Fibroblast of skin of back (primary cell): ENCODE results near the gene TRPM2.
"Not testable (repeated sequence)": the region's sequence is repeated elsewhere in the genome, so short reads cannot be mapped to it uniquely, and the experiment has no call there.

Experiments used
- DNase-seq: peaks from one replicate; pipeline ENCODE4 v3.0.0-alpha.2; 2013

Gene TRPM2

GRCh38 chr21:44375281-44375651, 21.8 kb downstream of the TRPM2 start:
- no peak for DNase-seq

- no peak for DNase-seq
Measured at GRCh38 chr21:44375761-44376241, 22.4 kb downstream of the TRPM2 start.

- no peak for DNase-seq
Measured at GRCh38 chr21:44376606-44377005, 23.2 kb downstream of the TRPM2 start.

- no peak for DNase-seq
Measured at GRCh38 chr21:44377201-44377921, 23.9 kb downstream of the TRPM2 start.

GRCh38 chr21:44377922-44378645, 24.7 kb downstream of the TRPM2 start:
- DNase-seq, result no peak

- DNase-seq, result no peak
Measured at GRCh38 chr21:44378646-44379514, 25.5 kb downstream of the TRPM2 start.

GRCh38 chr21:44379515-44379848, 26.1 kb downstream of the TRPM2 start:
- DNase-seq, result no peak

GRCh38 chr21:44379991-44380865, 26.8 kb downstream of the TRPM2 start:
- DNase-seq, result no peak

- no peak for DNase-seq
Measured at GRCh38 chr21:44380876-44381275, 27.5 kb downstream of the TRPM2 start.

GRCh38 chr21:44381874-44382273, 28.5 kb downstream of the TRPM2 start:
- DNase-seq, result no peak

- no peak for DNase-seq
Measured at GRCh38 chr21:44382536-44382935, 29.1 kb downstream of the TRPM2 start.

GRCh38 chr21:44383216-44383615, 29.8 kb downstream of the TRPM2 start:
- DNase-seq, result no peak

- no peak for DNase-seq
Measured at GRCh38 chr21:44384968-44385367, 31.5 kb downstream of the TRPM2 start.

GRCh38 chr21:44389335-44389734, 35.9 kb downstream of the TRPM2 start:
- no peak for DNase-seq

GRCh38 chr21:44390886-44391285, 37.5 kb downstream of the TRPM2 start:
- no peak for DNase-seq

GRCh38 chr21:44391345-44392091, 38.1 kb downstream of the TRPM2 start:
- DNase-seq, result no peak

GRCh38 chr21:44392185-44392584, 38.8 kb downstream of the TRPM2 start:
- DNase-seq, result no peak

- no peak for DNase-seq
Measured at GRCh38 chr21:44392916-44393315, 39.5 kb downstream of the TRPM2 start.

- DNase-seq, result no peak
Measured at GRCh38 chr21:44394733-44395132, 41.3 kb downstream of the TRPM2 start.

GRCh38 chr21:44395260-44395659, 41.8 kb downstream of the TRPM2 start:
- DNase-seq, result no peak

GRCh38 chr21:44396803-44397202, 43.4 kb downstream of the TRPM2 start:
- DNase-seq, result not testable (repeated sequence)
